ENCODE measurements around the gene IER5L. TPM values are rescaled to one million over a fixed set of nuclear protein-coding genes. Genes with fewer than 3 reads are reported as not detected.

Gene IER5L
- total RNA-seq, 4 donors from 2014 or later, result 2.3 to 2.9 (median 2.6) TPM

DNA sequence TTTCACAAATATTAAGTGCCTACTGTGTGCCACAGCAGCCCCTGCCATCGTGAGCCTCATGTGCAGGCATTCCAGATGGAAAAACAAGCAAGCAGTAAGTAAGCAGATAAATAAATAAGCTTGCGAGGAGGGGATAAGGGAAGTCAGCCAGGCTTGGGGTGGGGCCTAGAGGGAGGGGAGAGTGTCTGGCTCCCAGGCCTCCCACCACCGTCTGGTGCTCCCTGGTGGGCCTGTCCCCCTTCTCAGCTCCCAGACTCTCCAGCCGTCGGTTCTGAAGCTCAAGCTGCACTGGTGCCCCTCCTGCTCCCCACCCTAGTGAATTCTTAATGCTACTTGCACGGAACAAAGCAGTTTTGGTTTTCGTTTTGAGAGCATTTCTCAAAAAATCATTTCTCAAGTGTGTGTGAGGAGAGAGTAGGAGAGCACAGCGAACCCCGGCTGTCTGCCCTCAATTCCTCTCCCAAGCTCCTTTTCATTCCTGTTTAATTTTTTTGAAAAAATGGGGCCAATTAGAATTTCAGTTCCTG, 6.6 kb upstream of the IER5L start:
- DNase-seq, result no peak
- TF ChIP-seq POLR2A (IDR thresholded peaks at IDR 0.05), result no peak
- TF ChIP-seq, protein P1, sequence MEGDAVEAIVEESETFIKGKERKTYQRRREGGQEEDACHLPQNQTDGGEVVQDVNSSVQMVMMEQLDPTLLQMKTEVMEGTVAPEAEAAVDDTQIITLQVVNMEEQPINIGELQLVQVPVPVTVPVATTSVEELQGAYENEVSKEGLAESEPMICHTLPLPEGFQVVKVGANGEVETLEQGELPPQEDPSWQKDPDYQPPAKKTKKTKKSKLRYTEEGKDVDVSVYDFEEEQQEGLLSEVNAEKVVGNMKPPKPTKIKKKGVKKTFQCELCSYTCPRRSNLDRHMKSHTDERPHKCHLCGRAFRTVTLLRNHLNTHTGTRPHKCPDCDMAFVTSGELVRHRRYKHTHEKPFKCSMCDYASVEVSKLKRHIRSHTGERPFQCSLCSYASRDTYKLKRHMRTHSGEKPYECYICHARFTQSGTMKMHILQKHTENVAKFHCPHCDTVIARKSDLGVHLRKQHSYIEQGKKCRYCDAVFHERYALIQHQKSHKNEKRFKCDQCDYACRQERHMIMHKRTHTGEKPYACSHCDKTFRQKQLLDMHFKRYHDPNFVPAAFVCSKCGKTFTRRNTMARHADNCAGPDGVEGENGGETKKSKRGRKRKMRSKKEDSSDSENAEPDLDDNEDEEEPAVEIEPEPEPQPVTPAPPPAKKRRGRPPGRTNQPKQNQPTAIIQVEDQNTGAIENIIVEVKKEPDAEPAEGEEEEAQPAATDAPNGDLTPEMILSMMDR (IDR thresholded peaks at IDR 0.05), result no peak
- peaks cover 0 to 45% (median 6%) of the 10 kb centered on the region in 4 donors for H3K4me1 ChIP-seq
- peak overlapping the region in 3 of 4 donors; percentile 18 to 79 (median 53) for H3K27ac ChIP-seq
- H3K27me3 ChIP-seq, result no peaks in the 10 kb centered on the region
- no peaks in the 10 kb centered on the region for H3K36me3 ChIP-seq
- no peaks in the 10 kb centered on the region for H3K9me3 ChIP-seq
- H3K4me3 ChIP-seq, result no peak overlapping the region

DNA sequence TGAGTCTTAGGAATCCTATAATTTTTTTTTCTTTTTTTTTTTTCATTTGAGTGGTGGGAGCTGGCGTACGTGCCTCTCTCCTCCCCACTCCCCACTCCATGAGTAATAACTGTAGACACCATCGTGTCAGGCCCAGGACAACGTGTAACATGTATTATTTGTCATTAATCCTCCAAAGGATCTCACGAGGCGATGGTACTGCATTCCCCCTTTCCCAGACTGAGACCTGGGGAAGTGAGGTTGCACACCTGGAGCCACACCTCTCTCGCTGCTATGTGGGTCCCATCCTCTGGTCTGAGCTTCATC, 6.1 kb upstream of the IER5L start:
- no peaks in the 10 kb centered on the region for H3K27me3 ChIP-seq
- H3K27ac ChIP-seq, result peak overlapping the region in 3 of 4 donors; percentile 18 to 79 (median 53)
- H3K36me3 ChIP-seq, result no peaks in the 10 kb centered on the region
- no peaks in the 10 kb centered on the region for H3K9me3 ChIP-seq
- H3K4me1 ChIP-seq, result peaks cover 0 to 50% (median 6%) of the 10 kb centered on the region in 4 donors
- TF ChIP-seq, protein P1 (IDR thresholded peaks at IDR 0.05), result no peak
- no peak for TF ChIP-seq POLR2A (IDR thresholded peaks at IDR 0.05)
- no peak overlapping the region for H3K4me3 ChIP-seq
- no peak for DNase-seq

DNA sequence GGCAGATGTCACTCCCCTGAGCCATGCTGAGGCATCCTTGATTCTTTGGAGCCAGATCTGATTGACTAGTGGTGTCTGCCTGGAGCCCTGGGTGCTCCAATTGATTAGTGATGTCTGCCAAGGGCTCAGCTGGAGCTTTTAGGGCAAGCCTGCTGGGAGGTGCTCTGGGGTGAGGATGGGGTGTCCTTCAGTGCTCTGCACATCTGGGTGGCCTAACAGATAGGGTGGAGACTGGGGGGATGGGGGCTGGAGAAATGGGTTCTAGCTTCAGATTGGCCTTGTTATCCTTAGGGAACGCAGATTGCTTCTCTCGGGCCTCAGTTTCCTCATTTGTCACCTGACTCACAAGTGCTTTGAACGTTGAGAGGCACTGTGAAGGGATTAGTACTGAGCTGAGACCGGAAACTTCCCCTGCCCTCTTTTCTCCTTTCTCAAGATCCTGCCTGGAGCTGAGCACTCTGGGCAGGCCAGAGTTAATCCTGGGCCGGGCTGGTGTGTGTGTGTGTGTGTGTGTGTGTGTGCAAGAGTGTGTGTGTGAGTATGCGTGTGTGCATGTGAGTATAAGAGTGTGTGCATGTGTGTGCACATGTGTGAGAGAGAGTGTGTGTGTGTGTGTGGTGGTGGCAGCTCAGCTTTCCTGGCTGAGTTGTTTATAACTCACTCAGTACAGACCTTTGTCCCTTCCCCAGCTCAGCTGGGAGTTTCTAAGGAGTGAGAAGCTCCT, 5.6 kb upstream of the IER5L start:
- Histone ChIP-seq H3K27ac (peak overlapping the region in 2 of 4 donors; percentile 53 to 75), H3K36me3 (no peaks in the 10 kb centered on the region), H3K4me3 (no peak overlapping the region), H3K9me3 (no peaks in the 10 kb centered on the region), H3K4me1 (peaks cover under 1 to 55% (median 9%) of the 10 kb centered on the region in 4 donors), H3K27me3 (no peaks in the 10 kb centered on the region)
- DNase-seq, result peak in 2 of 3 donors; percentile 57 to 68
- TF ChIP-seq, protein P1 (IDR thresholded peaks at IDR 0.05), result no peak
- TF ChIP-seq POLR2A (IDR thresholded peaks at IDR 0.05), result no peak

DNA sequence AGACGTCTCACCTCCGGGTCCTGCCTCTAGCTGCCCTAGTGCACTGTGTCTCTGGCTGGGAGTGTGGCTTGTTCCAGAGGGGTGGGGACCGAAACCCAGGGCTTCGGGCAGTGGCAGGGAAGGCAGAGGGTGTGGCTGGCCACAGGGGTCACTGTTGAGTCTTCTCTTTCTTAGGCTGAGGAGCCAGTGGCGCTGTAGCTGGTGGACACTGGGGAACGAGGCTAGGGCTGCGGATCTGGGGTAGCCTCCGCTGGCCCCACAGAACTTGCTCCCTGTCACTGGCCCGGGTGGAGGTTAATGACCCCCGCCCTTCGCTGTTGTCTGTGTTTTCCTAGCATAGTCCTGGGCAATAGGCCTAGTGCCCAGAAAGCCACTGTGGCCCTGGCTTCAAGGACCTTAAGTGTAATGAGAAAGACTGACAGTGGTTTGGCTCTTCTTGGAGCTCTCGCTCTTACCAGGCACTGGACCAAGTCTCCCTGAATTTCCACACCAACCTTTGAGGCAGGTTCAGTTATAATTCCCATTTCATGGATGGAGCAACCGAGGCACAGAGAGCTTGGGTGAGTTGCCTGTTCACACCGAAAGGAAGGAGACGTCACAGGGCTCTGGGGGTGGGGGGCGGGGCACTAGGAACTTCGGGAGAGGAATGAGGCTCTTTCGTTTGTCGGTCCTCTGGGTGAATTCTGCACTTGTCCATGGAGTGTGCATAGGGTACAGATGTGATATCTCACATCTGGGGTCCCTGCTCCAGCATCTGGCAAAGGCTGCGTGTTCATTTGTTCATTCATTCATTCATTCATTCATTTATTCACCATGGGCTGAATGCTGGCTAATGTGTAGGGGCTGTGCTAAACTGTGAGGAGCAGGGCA, 4.8 kb upstream of the IER5L start:
- no peaks in the 10 kb centered on the region for H3K27me3 ChIP-seq
- TF ChIP-seq, protein P1 (IDR thresholded peaks at IDR 0.05), result peak in 4 of 6 experiments; percentile 13 to 38 (median 26)
- no peak for TF ChIP-seq POLR2A (IDR thresholded peaks at IDR 0.05)
- peak overlapping the region in 2 of 4 donors; percentile 53 to 75 for H3K27ac ChIP-seq
- H3K4me1 ChIP-seq, result peaks cover 5 to 59% (median 12%) of the 10 kb centered on the region in 4 donors
- no peak overlapping the region for H3K4me3 ChIP-seq
- no peaks in the 10 kb centered on the region for H3K36me3 ChIP-seq
- H3K9me3 ChIP-seq, result no peaks in the 10 kb centered on the region
- DNase-seq, result peak in 1 of 3 donors; percentile 60

DNA sequence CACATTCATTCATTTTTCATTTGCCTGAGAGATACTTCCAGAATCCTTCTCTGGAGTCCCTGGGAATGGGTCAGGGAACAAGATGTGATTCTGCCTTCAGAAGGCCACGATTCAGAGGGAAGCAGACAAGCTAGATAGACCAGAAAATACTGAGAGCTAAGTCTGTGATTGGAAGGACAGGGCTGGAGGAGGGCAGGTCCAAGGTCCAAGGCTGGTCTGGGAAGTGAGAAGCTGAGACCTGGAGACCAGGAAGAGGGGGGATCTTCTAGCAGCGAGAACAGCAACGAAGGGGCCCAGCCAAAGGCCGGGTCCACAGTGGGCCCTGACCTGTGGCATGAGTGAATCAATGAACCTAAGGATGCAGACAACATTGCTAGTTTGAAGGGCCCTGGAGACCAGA, 4.1 kb upstream of the IER5L start:
- peak overlapping the region in 2 of 4 donors; percentile 48 to 72 for H3K27ac ChIP-seq
- H3K4me1 ChIP-seq, result peaks cover 5 to 59% (median 12%) of the 10 kb centered on the region in 4 donors
- peak in 2 of 3 donors; percentile 69 to 75 for DNase-seq
- H3K9me3 ChIP-seq, result no peaks in the 10 kb centered on the region
- no peaks in the 10 kb centered on the region for H3K27me3 ChIP-seq
- no peak overlapping the region for H3K4me3 ChIP-seq
- H3K36me3 ChIP-seq, result no peaks in the 10 kb centered on the region
- TF ChIP-seq POLR2A (IDR thresholded peaks at IDR 0.05), result no peak
- TF ChIP-seq, protein P1 (IDR thresholded peaks at IDR 0.05), result no peak
